HG03039 (cell line): ENCODE measurements around the gene RAB20.

ENCODE experiments used
- ATAC-seq: cut with Tn5 transposase; IDR thresholded peaks from one replicate; pipeline ENCODE4 v1.9.1; 2021; ENCODE audit warnings: mild to moderate bottlenecking, moderate library complexity; ENCODE audit not compliant: unreplicated experiment

The RAB20 gene

DNA sequence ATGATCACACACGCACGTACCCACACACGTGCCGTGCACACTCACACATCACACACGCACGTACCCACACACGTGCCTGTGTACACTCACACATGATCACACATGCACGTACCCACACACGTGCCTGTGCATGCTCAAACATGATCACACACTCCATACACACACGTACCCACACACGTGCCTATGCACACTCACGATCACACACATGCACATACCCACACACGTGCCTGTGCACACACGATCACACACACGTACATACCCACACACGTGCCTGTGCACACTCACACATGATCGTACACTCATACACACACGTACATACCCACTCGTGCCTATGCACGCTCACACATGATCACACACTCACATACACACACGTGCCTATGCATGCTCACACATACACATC is 86.8 kb downstream of the RAB20 start:
- no peak for ATAC-seq
